Esophagus squamous epithelium (tissue), 4 donors: ENCODE data around the gene JPH3.

ENCODE experiments used
- POLR2A ChIP-seq, 4 donors: fragments of 450-650 bp; IDR thresholded peaks; one replicate each; pipeline ENCODE4 v1.6.1; 2017; ENCODE audit warnings: antibody characterized with exemption in 4 of 4, mild to moderate bottlenecking in 4 of 4, moderate library complexity in 3 of 4
- TF ChIP-seq, protein P1 (sequence below), 6 experiments: fragments of 450-650 bp in 4 of 6; fragments of 200-600 bp in 2 of 6; sonication (generic) in 2 of 6; IDR thresholded peaks; one replicate each; pipeline ENCODE4 v1.5.1; 2016 to 2019; ENCODE audit warnings: antibody characterized with exemption in 6 of 6, mild to moderate bottlenecking in 4 of 6, moderate library complexity in 4 of 6

- TF ChIP-seq, protein P1, sequence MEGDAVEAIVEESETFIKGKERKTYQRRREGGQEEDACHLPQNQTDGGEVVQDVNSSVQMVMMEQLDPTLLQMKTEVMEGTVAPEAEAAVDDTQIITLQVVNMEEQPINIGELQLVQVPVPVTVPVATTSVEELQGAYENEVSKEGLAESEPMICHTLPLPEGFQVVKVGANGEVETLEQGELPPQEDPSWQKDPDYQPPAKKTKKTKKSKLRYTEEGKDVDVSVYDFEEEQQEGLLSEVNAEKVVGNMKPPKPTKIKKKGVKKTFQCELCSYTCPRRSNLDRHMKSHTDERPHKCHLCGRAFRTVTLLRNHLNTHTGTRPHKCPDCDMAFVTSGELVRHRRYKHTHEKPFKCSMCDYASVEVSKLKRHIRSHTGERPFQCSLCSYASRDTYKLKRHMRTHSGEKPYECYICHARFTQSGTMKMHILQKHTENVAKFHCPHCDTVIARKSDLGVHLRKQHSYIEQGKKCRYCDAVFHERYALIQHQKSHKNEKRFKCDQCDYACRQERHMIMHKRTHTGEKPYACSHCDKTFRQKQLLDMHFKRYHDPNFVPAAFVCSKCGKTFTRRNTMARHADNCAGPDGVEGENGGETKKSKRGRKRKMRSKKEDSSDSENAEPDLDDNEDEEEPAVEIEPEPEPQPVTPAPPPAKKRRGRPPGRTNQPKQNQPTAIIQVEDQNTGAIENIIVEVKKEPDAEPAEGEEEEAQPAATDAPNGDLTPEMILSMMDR (IDR thresholded peaks at IDR 0.05), result no peak
- no peak for TF ChIP-seq POLR2A (IDR thresholded peaks at IDR 0.05)
These were observed 50.5 kb downstream of the JPH3 start for GRCh38 chr16:87652799-87653198.
